CD4-positive, alpha-beta T cell treated with Interleukin-21 for 1 hour (primary cell): ENCODE measurements around the gene ACHE.
"Not testable (repeated sequence)": the region's sequence is repeated elsewhere in the genome, so short reads cannot be mapped to it uniquely, and the experiment has no call there.

Experiments used
- DNase-seq: peaks from one replicate; pipeline ENCODE4 v3.0.0-alpha.2; 2020

Gene ACHE

DNA sequence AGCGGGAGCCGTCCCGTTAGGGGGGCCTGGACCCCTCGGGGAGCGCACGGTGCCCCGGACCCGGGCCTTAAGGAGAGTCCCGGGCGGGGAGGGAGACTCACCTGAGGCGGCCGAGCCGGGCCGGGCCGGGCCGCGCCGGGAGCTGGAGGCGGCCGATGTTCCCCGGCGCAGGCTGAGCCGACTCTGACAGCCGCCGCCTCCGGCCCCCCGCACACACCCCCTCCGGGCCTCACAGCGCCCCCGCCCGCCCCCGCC is at the start of gene ACHE:
TSS of gene ACHE (minus strand) at position 188 of the 255 bp plus-strand sequence. CDS start 1,656 bp downstream, outside the sequence.
- DNase-seq, result no peak

DNA sequence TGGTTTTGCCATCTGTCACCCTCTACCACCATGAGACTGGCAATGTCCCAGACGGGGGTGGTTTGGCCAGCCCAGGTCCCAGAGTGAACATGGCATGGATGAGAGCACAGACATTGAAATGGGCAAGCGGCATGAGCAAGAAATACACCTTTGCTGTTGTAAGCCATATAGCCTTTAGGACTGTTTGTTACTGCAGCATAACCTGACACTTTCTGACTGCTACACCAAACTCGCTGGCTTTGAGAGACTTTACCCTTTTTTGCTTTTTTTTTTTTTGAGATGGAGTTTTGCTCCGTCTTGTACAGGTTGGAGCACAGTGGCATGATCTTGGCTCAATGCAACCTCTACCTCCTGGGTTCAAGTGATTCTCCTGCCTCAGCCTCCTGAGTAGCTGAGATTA is 48.5 kb upstream of the ACHE start:
- DNase-seq, result no peak

DNA sequence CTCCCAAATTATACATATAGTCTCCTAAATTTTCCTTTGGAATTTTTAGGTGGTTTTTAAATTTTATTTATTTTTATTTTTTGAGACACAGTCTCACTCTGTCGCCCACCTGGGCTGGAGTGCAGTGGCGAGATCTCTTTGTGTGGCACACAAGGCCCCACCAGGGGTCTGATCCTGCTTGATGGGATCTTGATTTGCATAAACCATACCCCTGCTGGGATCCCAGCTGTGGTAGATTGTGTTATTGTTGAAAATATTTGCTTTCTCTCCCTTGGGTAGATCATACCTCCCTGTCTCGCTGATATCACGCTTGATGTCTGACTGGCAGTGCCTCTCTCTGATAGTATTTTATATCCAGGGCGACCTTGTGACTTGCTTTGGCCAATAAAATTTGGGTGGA is 48.0 kb upstream of the ACHE start:
- no peak for DNase-seq

- no peak for DNase-seq
Observed at GRCh38 chr7:100942045-100942774, 46.5 kb upstream of the ACHE start.

GRCh38 chr7:100936167-100936566 is 40.5 kb upstream of the ACHE start:
- DNase-seq, result not testable (repeated sequence)

- not testable (repeated sequence) for DNase-seq
Observed at GRCh38 chr7:100935381-100935780, 39.7 kb upstream of the ACHE start.

DNA sequence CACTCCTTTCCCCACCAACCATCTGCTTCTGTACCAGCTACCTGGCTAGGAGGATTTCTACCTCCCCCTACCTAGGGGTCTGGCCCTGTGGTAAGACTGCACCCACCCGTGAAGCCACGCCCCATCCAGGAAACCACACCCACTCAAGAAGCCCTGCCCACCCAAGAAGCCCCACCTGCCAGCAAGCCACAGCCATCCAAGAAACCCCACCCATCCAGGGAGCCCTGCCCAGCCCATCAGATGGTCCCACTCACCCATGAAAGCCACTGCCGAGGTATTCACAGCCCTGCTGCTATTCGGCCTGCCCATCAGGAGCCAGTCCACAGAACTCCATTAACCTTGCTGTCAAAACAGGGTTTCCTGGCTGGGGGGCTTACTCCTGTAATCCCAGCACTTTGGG is 38.0 kb upstream of the ACHE start:
- no peak for DNase-seq

DNA sequence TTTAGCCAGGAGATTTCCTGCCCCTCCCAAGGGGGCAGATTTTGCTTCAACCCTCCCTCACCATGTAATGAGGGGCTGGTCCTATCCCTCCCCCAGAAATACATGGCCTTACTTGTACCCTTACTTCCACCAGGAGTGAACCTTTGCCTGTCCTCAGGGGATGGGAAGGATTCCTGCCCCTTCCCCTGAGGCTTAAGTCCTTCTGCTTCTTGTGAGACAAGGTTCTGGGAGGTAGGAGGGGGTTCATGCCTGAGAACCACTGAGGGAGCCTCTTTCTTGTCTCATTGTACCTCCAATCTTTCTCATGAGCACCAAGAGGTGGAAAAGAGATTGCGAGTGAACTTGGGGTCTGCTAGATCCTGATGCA is 34.1 kb upstream of the ACHE start:
- no peak for DNase-seq

- DNase-seq, result not testable (repeated sequence)
Observed at GRCh38 chr7:100923616-100924015, 27.9 kb upstream of the ACHE start.

GRCh38 chr7:100921039-100921438 is 25.4 kb upstream of the ACHE start:
- DNase-seq, result no peak

- not testable (repeated sequence) for DNase-seq
Observed at GRCh38 chr7:100919779-100920437, 24.2 kb upstream of the ACHE start.

- not testable (repeated sequence) for DNase-seq
Observed at GRCh38 chr7:100919335-100919734, 23.6 kb upstream of the ACHE start.

- no peak for DNase-seq
Observed at GRCh38 chr7:100914879-100915447, 19.3 kb upstream of the ACHE start.

DNA sequence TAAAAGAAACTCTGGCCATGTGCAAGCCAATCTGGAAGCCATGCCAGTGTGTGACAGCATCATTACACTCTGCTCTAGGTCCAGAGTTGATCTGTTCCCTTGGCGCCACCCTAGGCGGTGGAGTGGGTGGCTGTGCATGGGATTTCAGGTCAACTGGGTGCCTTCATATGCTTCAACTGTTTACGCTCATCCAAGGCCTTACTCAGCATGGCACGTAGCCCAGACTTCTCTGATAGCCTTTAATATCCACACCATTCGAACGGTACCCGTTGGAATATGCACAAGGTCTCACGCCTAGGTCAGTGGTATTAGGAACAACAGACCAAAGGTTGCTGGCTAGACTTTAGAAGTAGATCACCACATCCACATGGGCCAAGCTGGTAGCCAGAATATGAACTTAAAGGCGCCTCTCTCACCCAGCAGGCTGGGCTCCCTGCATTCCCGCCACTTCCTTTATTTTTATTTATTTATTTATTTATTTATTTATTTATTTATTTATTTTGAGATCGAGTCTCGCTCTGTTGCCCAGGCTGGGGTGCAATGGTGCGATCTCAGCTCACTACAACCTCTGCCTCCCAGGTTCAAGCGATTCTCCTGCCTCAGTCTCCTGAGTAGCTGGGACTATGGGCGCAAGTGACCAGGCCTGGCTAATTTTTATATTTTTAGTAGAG is 18.7 kb upstream of the ACHE start:
- no peak for DNase-seq

- DNase-seq, result no peak
Observed at GRCh38 chr7:100911484-100911883, 15.8 kb upstream of the ACHE start.

DNA sequence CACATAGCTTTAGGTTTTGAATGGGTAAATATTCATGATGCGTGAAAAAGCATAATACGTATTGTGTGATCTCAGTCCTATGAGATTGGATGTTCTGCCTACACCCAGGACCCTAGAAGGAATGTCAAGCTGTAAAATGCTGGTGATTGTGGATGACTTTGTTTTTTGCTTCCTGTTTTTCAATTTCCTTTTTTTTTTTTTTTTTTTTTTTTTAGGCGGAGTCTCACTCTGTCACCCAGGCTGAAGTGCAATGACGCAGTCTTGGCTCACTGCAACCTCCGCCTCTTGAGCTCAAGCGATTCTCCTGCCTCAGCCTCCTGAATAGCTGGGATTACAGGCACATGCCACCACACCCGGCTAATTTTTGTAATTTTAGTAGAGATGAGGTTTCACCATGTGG is 14.8 kb upstream of the ACHE start:
- DNase-seq, result not testable (repeated sequence)

DNA sequence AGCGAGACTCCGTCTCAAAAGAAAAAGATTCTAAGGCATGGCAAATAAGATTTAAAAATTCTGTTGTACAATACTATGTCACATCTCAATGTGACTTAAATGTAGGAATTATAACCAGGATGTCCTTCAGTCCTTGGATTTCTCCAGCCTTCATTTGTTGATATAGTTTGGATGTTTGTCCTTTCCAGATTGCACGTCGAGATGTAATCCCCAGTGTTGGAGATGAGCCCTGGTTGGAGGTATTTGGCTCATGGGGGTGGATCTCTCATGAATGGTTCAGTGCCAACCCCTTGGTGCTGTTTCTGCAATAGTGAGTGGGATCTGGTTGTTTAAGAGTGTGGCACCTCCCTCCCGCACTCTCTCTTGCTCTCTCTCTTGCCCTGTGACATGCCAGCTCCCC is 12.8 kb upstream of the ACHE start:
- no peak for DNase-seq

- no peak for DNase-seq
Observed at GRCh38 chr7:100902638-100903037, 7.0 kb upstream of the ACHE start.

- no peak for DNase-seq
Observed at GRCh38 chr7:100901921-100902332, 6.2 kb upstream of the ACHE start.

GRCh38 chr7:100900978-100901377 is 5.3 kb upstream of the ACHE start:
- DNase-seq, result no peak

GRCh38 chr7:100899432-100899831 is 3.7 kb upstream of the ACHE start:
- no peak for DNase-seq

DNA sequence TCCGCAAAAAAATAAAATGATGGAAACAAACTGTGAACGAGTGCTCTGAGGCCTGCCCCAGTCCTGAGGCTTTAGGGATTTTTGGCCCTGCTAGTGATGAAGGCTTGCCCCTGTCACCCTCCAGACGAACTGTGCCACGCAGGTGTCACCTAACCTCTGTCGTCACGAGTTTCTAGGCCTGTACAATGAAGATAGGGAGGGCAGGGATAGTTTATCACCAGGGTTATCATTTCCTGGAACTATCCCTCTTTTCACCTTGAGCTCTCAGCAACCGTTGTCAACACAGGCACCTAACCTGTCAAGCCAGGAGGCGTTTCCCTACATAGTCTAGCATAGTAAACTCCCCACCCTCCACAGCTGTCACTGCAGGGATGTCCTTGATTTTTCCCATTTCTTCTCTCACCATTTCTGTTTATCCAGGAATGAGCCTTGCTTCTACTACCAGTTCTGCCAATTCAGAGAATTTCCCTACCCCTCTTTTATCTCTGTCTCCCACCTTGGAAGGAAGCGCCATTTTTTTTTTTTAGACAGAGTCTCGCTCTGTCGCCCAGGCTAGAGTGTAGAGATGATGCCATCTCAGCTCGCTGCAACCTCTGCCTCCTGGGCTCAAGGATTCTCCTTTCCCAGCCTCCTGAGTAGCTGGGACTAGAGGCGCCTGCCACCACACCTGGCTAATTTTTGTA is 2.2 kb upstream of the ACHE start:
- no peak for DNase-seq
